ENCODE measurements around the gene SLX4IP.

- no peak for TF ChIP-seq ZNF48 (tag by site-specific recombination; IDR thresholded peaks at IDR 0.05)
- no peak for TF ChIP-seq ZNF24 (tag by site-specific recombination; IDR thresholded peaks at IDR 0.05)
- TF ChIP-seq, protein P1, sequence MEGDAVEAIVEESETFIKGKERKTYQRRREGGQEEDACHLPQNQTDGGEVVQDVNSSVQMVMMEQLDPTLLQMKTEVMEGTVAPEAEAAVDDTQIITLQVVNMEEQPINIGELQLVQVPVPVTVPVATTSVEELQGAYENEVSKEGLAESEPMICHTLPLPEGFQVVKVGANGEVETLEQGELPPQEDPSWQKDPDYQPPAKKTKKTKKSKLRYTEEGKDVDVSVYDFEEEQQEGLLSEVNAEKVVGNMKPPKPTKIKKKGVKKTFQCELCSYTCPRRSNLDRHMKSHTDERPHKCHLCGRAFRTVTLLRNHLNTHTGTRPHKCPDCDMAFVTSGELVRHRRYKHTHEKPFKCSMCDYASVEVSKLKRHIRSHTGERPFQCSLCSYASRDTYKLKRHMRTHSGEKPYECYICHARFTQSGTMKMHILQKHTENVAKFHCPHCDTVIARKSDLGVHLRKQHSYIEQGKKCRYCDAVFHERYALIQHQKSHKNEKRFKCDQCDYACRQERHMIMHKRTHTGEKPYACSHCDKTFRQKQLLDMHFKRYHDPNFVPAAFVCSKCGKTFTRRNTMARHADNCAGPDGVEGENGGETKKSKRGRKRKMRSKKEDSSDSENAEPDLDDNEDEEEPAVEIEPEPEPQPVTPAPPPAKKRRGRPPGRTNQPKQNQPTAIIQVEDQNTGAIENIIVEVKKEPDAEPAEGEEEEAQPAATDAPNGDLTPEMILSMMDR (tag by site-specific recombination; IDR thresholded peaks at IDR 0.05) = no peak
- TF ChIP-seq ZNF501 (tag by site-specific recombination; IDR thresholded peaks at IDR 0.05) = no peak
- no peak for TF ChIP-seq ZNF23 (tag by site-specific recombination; IDR thresholded peaks at IDR 0.05; ENCODE audit: borderline replicate concordance)
- TF ChIP-seq ZNF211 (tag by site-specific recombination; IDR thresholded peaks at IDR 0.05; ENCODE audit: low read depth) = no peak
- TF ChIP-seq, protein P2, sequence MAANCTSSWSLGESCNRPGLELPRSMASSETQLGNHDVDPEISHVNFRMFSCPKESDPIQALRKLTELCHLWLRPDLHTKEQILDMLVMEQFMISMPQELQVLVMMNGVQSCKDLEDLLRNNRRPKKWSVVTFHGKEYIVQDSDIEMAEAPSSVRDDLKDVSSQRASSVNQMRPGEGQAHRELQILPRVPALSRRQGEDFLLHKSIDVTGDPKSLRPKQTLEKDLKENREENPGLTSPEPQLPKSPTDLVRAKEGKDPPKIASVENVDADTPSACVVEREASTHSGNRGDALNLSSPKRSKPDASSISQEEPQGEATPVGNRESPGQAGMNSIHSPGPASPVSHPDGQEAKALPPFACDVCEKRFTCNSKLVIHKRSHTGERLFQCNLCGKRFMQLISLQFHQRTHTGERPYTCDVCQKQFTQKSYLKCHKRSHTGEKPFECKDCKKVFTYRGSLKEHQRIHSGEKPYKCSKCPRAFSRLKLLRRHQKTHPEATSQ (tag by site-specific recombination; IDR thresholded peaks at IDR 0.05) = no peak
- no peak for TF ChIP-seq REST (tag by site-specific recombination; IDR thresholded peaks at IDR 0.05)
- TF ChIP-seq ATF2 (tag by site-specific recombination; IDR thresholded peaks at IDR 0.05; ENCODE audit: low read depth) = no peak
- TF ChIP-seq ZSCAN4 (tag by site-specific recombination; IDR thresholded peaks at IDR 0.05) = no peak
- no peak for TF ChIP-seq ZNF10 (tag by site-specific recombination; IDR thresholded peaks at IDR 0.05)
- TF ChIP-seq ZNF341 (tag by site-specific recombination; IDR thresholded peaks at IDR 0.05; ENCODE audit: low read depth) = no peak
These were observed 70.1 kb downstream of the SLX4IP start for GRCh38 chr20:10504994-10505730.

All from HEK293 (cell line).